ENCODE results near the gene CCT3.
A peak's percentile ranks its signal among the peaks of the same experiment; 100 is the strongest.
"Not testable (repeated sequence)": the region's sequence is repeated elsewhere in the genome, so short reads cannot be mapped to it uniquely, and the experiment has no call there.

The CCT3 gene

DNA sequence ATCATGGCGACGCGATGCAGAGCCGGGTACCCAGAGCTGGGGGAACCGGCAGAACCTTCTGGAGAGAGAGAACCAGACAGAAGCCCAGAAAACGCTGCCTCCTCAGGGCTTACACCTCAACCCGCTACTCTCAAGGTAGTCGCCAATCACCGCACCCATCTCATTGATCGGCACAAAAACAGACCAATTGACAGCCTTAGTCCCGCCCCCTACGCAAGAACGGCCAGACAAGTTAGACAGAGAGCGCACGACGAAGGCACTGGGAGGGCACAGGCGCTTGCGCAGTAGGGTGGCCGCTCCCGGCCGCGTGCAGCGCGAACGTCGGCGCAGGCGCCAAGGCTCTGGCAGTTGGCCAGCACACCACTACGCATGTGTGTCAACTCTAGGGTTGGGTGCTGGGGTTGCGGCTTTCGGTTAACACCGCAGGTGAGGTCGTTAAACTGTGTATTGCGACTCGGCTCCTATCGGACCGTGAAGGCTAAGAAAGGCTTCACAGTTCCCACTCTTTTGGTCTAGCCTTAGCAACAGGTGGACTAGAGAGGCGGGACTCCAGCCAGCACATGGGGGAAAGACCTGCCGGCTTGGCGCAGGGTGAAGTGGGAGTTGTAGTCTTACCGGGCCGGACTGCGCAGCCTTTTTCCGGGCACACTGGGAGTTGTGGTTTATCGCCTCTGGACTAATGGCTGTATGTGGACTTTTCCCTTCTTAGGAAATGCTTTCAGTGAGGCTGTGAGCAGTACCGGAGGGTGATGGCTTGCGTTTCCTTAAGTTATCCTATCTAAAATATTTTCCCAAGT is at the start of gene CCT3, which contains the start of gene TSACC:
TSS of gene CCT3 (minus strand) at position 113 of the 797 bp plus-strand sequence. CDS start at position 5, 108 bp downstream.
TSS of gene TSACC (plus strand) at position 347 of the 797 bp plus-strand sequence. CDS start 1,232 bp downstream, outside the sequence.
- DNase-seq (ENCODE audit: low read depth): peak; percentile 98

- no peak for DNase-seq (ENCODE audit: low read depth)
Measured at GRCh38 chr1:156387870-156388173, 49.7 kb upstream of the CCT3 start.

DNA sequence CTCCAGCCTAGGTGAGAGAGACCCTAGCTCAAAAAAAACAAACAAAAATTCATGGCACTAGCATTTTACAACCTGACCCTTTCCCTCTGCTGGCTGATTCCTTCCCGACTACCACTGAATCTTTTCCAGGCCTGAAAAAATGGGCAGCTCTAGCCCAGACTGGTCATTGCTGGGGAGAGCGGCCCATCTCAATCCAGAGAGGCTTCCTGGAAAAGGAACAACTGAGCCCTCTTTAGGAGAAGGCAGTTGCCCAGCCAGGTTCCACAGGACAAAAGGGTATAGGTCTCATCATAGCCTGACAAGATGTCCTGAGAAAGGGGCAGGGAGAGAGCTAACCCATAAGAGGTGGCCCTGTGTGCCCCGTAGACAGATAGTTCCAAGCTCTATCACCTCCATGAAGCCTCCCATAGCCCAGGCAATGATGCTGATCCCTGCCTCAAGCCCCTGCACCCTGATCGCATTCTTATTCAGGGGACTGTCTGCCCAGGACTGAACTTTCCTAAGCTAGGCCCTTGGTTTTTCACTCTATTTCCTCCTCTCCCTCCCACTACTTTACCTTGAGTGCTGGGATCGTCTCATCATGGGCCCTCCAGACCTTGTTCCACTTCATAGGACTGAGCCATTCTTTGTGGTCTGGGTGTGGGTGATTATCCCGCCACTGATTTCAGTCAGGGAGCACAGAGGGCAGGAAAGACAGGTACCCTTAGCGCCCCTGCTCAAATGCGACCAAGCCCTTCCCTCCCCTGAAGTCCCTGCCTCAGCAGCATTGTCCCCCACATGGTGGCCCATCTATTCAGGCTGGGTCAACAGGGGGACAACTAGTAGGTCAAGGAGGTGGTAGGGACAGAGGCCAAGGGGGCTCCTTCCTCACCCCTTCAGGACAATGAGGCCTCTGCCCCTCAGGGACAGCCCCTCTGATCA is 49.1 kb upstream of the CCT3 start:
- DNase-seq (ENCODE audit: low read depth): no peak

DNA sequence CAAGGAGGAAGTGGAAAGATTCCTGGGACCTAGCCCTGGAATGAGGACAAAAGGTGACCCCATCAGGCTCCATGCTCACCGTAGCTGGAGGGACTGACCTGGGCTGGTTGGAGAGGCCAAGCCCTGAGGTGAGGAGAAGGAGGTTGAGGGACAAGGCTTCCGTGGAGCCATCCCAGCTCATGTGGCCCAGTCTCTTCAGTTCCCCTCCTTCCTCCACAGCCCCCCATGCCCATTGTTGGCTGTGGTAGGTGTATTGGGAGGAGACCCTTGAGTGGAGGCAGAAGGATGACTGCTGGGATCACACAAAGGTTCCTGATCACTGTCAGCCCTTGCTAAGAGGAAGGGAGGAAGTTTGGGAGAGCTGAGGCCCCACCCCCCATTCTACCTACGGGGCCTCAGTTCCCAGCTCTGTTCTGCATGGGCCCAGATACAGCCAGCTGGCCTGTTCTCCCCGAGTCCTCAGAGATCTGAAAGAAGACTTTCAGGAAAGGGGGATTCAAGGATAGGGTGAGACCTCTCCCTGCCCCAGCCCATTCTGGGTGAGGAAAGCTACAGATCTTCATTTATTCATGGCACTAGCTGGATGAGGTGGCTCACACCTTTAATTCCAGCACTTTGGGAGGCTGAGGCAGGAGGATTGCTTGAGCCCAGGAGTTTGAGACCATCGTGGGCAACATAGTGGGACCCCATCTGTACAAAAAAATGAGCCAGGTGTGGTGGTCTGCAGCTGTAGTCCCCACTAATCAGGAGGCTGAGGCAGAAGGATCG is 48.2 kb upstream of the CCT3 start:
- no peak for DNase-seq (ENCODE audit: low read depth)

GRCh38 chr1:156385534-156386031 is 47.5 kb upstream of the CCT3 start:
- DNase-seq (ENCODE audit: low read depth): peak; percentile 60

GRCh38 chr1:156384658-156385057 is 46.6 kb upstream of the CCT3 start:
- no peak for DNase-seq (ENCODE audit: low read depth)

GRCh38 chr1:156384007-156384406 is 45.9 kb upstream of the CCT3 start:
- DNase-seq (ENCODE audit: low read depth): no peak

- DNase-seq (ENCODE audit: low read depth): peak; percentile 48
Measured at GRCh38 chr1:156383023-156383422, 44.9 kb upstream of the CCT3 start.

DNA sequence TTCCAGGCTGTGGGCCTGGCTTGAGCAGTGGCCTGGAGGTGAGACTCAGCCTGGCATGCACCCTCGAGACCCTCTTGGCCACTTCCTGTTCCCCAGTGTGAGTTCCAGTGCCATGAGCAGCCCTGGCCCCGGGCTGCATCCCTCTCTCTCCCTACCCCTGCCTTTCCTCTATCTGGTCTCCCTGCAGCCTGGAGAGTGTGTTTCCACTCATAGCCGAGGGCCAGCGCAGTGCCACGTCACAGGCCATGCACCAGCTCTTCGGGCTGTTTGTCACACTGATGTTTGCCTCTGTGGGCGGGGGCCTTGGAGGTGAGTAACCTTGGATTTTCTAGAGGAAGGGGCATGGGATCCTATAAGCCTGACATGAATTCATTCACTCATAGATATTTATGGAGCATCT is 44.5 kb upstream of the CCT3 start:
- no peak for DNase-seq (ENCODE audit: low read depth)

- DNase-seq (ENCODE audit: low read depth): no peak
Measured at GRCh38 chr1:156379420-156380165, 41.5 kb upstream of the CCT3 start.

DNA sequence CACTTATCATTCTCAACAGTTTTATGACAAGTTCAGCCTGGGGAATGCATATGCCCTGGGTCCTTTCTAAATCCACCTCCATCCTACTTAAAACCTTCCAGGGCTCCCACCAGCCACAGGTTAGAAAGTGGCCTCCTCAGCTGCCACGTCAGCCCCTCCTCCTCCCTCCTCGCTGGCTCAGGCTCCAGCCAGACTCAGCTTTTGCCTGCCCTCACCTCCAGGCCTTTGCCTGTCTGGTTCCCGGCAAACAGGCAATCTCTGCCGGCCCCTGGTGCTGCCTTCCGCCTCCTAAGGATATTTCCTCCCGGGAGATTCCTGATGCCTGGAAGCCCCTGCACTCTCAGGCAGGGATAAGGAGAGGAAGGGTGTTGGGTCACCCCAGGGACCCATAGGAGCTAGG is 40.5 kb upstream of the CCT3 start:
- DNase-seq (ENCODE audit: low read depth): no peak

DNA sequence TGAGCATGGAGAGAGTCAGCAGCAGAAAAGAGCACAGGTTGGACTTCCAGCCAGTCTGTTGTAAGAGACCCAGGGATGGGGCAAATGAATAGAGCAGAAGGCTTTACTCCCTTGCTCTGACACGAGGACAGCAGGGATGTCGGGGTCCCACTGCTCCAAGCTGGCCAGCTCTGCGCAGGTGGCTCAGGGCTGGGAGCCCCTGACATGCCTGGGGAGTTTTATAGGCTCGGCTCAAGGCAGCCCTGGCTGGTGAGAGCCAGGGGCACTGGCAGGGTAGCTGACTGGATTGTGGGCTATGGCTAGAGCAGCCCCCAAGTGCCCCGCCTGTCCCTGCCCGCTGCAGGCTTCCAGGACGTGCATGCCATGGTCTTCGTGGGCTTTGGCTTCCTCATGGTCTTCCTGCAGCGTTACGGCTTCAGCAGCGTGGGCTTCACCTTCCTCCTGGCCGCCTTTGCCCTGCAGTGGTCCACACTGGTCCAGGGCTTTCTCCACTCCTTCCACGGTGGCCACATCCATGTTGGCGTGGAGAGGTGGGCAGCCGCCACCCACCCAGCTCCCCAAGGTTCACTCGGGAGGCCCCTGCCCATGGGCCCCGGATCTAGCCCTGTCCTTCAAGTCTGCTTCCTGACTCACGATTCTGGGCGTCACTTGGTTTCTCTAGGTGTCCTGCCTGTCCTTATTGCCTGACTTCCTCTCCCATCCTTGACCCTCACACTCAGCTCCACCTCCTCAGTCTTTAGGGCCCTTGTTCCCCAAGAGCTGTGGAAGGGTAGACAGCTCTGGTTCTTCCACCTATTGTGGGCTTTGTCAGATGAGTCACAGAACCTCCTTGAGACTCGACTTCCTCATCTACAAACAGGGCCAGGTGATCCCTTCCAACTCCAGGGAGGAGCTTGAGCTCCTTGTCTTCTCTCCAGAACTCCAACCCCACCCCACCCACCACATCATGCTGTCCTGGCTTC is 39.1 kb upstream of the CCT3 start:
- DNase-seq (ENCODE audit: low read depth): no peak

DNA sequence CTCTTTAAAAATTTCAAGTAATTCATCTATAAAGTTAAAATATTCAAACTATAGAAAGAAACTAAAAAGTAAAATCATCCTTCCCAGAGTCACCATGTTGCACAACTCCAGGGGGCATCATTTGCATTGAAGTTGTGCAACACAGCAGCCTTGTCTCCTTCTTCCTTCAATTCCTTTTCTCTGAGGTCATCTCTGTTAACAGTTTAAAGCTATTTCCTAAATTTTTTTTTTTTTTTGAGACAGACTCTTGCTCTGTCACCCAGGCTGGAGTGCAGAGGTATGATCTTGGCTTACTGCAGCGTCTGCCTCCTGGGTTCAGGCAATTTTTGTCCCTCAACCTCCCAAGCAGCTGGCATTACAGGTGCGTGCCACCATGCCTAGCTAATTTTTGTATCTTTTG is 38.1 kb upstream of the CCT3 start:
- no peak for DNase-seq (ENCODE audit: low read depth)

GRCh38 chr1:156373546-156373945 is 35.5 kb upstream of the CCT3 start:
- no peak for DNase-seq (ENCODE audit: low read depth)

GRCh38 chr1:156372876-156373275 is 34.8 kb upstream of the CCT3 start:
- no peak for DNase-seq (ENCODE audit: low read depth)

GRCh38 chr1:156372265-156372586 is 34.1 kb upstream of the CCT3 start:
- no peak for DNase-seq (ENCODE audit: low read depth)

- DNase-seq (ENCODE audit: low read depth): no peak
Measured at GRCh38 chr1:156371553-156372264, 33.6 kb upstream of the CCT3 start.

GRCh38 chr1:156369685-156370286 is 31.7 kb upstream of the CCT3 start:
- not testable (repeated sequence) for DNase-seq (ENCODE audit: low read depth)

Measured in stimulated activated CD4-positive, alpha-beta T cell treated with anti-CD3 and anti-CD28 coated beads, Interleukin-2, amount 100 ng/mL, for 4 hours (primary cell).